OCI-LY7 (cell line): ENCODE measurements around the gene RASGRP1. TPM values are rescaled to one million over a fixed set of nuclear protein-coding genes. Genes with fewer than 3 reads are reported as not detected.

Source experiments
- BruUV-seq: library from RNA; stranded (reverse); fragments of 400-500 nt; replicated peaks from 2 replicates; lab custom pipeline; 2021; lab: Mats Ljungman, UMichigan
- CTCF ChIA-PET: fragments of 300-600 bp; sonication (Branson Sonifier 250); formaldehyde crosslinking; loops from one replicate; lab custom pipeline; 2022; ENCODE audit warnings: antibody characterized with exemption; ENCODE audit not compliant: unreplicated experiment; lab: Charles Lee
- POLR2A ChIA-PET: fragments of 300-600 bp; sonication (Branson Sonifier 250); formaldehyde crosslinking; loops from one replicate; lab custom pipeline; 2022; ENCODE audit warnings: antibody characterized with exemption; lab: Charles Lee
- DNase-seq: peaks from one replicate; pipeline ENCODE4 v3.0.0-alpha.2; 2015; ENCODE audit warnings: low spot score
- H2AFZ ChIP-seq: fragments of 200-600 bp; sonication (generic), shearing (Covaris generic); 2 replicates; pipeline ENCODE4 v1.6.1; 2014; ENCODE audit warnings: mild to moderate bottlenecking, antibody characterized with exemption, low read length, moderate library complexity
- H3K27ac ChIP-seq: fragments of 200-600 bp; sonication (generic); 2 replicates; pipeline ENCODE4 v1.5.1; 2014; ENCODE audit warnings: mixed run types, low read depth, mild to moderate bottlenecking, moderate library complexity, low read length, inconsistent platforms; ENCODE audit not compliant: poor library complexity, severe bottlenecking
- H3K36me3 ChIP-seq: fragments of 200-600 bp; sonication (generic); 2 replicates; pipeline ENCODE4 v1.6.1; 2014; ENCODE audit warnings: mild to moderate bottlenecking, antibody characterized with exemption, low read length, moderate library complexity, mixed read lengths; ENCODE audit not compliant: insufficient read depth
- H3K4me1 ChIP-seq: fragments of 200-600 bp; sonication (generic); 2 replicates; pipeline ENCODE4 v1.5.1; 2014; ENCODE audit warnings: mild to moderate bottlenecking, low read length; ENCODE audit not compliant: insufficient read depth, poor library complexity, severe bottlenecking
- H3K4me2 ChIP-seq: fragments of 200-600 bp; sonication (generic); 2 replicates; pipeline ENCODE4 v1.6.1; 2014; ENCODE audit warnings: mild to moderate bottlenecking, low read length
- H3K4me3 ChIP-seq: fragments of 200-600 bp; sonication (generic); 2 replicates; pipeline ENCODE4 v1.5.1; 2014; ENCODE audit warnings: mild to moderate bottlenecking, low read depth, low read length; ENCODE audit not compliant: poor library complexity, severe bottlenecking
- H3K79me2 ChIP-seq: fragments of 200-600 bp; sonication (generic); 2 replicates; pipeline ENCODE4 v1.6.1; 2016; ENCODE audit warnings: low read depth, mild to moderate bottlenecking, low read length, moderate library complexity, mixed read lengths; ENCODE audit not compliant: insufficient read depth
- H3K9me2 ChIP-seq: fragments of 200-600 bp; sonication (generic); 2 replicates; pipeline ENCODE4 v1.6.1; 2016; ENCODE audit warnings: mild to moderate bottlenecking, low read length, mixed read lengths; ENCODE audit not compliant: insufficient read depth
- H3K9me3 ChIP-seq: fragments of 200-600 bp; sonication (generic); 2 replicates; pipeline ENCODE4 v1.6.1; 2014; ENCODE audit warnings: mild to moderate bottlenecking, mixed run types, low read length, mixed read lengths
- H4K20me1 ChIP-seq: fragments of 200-600 bp; sonication (generic); 2 replicates; pipeline ENCODE4 v1.6.1; 2014; ENCODE audit warnings: mild to moderate bottlenecking, antibody characterized with exemption, low read length, moderate library complexity, mixed read lengths; ENCODE audit not compliant: insufficient read depth
- CTCF ChIP-seq: fragments of 200-600 bp; sonication (generic); conservative IDR thresholded peaks from 2 replicates; pipeline ENCODE4 v1.5.1; 2014; ENCODE audit warnings: mild to moderate bottlenecking, antibody characterized with exemption, low read length, moderate library complexity, mixed read lengths
- EZH2phosphoT487 ChIP-seq: fragments of 200-600 bp; sonication (generic); IDR thresholded peaks from 2 replicates; pipeline ENCODE4 v1.6.1; 2018; ENCODE audit warnings: low read depth, borderline replicate concordance, mild to moderate bottlenecking, mixed run types, antibody characterized with exemption, low read length, moderate library complexity, mixed read lengths
- intact Hi-C: fragments of 100-400 bp; cut with micrococcal nuclease; formaldehyde crosslinking; loops from one replicate; pipeline ENCODE4 v1.10.0; 2022; ENCODE audit not compliant: unreplicated experiment
- total RNA-seq, 2 experiments: library from RNA; depleted of rRNA in 1 of 2; stranded (reverse); fragments of >200 nt in 1 of 2; shearing (Covaris generic) in 1 of 2; gene quantifications; 2 replicates each; pipeline ENCODE4 v1.2.3, GENCODE V29; 2014 to 2022

Gene RASGRP1
- total RNA-seq, 2 experiments from 2014 or later, result 6.1 to 17.2 TPM

DNA sequence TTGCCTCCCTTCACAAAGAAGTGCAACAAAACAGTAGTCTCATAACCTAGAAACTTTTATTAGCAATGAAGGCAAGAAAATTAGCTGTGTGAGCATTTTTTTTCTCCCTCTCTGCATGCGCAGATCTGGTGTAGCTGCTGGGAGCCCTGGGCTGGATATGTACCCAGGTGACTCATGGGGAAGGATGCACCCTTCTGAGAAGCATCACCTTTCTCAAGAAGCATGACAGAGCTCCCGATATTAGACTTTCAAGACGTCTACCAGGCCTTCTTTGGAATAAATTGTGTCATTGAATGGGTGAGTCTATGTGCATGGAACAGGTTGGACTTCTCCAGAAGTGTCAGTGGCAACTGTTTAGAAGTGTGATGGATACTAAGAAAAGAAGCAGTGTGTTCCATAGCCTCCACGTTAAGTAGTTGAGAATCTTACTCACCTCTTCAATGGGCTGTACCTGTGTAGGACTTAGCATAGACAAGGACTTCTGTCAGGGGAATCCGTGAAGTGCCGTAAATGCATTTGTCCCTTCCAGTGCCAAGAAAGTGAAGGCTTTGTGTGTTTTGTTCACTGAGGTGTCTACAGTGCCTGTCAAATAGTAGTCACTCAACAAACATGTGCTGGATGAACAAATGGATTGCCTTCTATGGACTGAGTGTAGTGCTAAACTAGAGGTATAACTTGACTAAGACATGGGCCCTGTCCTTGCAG is 47.7 kb upstream of the RASGRP1 start:
- no peak overlapping the region for H3K27ac ChIP-seq
- no peaks in the 10 kb centered on the region for H3K9me3 ChIP-seq
- no TSS peak for BruUV-seq
- no peaks in the 10 kb centered on the region for H3K79me2 ChIP-seq
- no peak for DNase-seq
- no peaks in the 10 kb centered on the region for H4K20me1 ChIP-seq
- no peak for TF ChIP-seq CTCF
- TF ChIP-seq EZH2phosphoT487, result no peak
- intact Hi-C loops, result no loop called here
- no peaks in the 10 kb centered on the region for H3K36me3 ChIP-seq
- H3K9me2 ChIP-seq, result no peaks in the 10 kb centered on the region
- H3K4me1 ChIP-seq, result peaks cover 8% of the 10 kb centered on the region
- no peak overlapping the region for H3K4me2 ChIP-seq
- H2AFZ ChIP-seq, result no peak overlapping the region
- ChIA-PET POLR2A (interaction anchor here (0.5 to 1.4 kb wide), 3 partner anchors 9 to 48 kb away, joined by 3 to 4 read pairs (median 3); partner anchors contain the start of gene RASGRP1), CTCF (no interaction called here)
- H3K4me3 ChIP-seq, result no peak overlapping the region

GRCh38 chr15:38611228-38611627 is 46.6 kb upstream of the RASGRP1 start:
- Histone ChIP-seq H3K4me2 (no peak overlapping the region), H4K20me1 (no peaks in the 10 kb centered on the region), H2AFZ (peak overlapping the region; percentile 22; the same call in 1 of the 2 replicates), H3K36me3 (no peaks in the 10 kb centered on the region), H3K27ac (no peak overlapping the region), H3K79me2 (no peaks in the 10 kb centered on the region), H3K4me1 (peaks cover 8% of the 10 kb centered on the region), H3K4me3 (no peak overlapping the region), H3K9me3 (no peaks in the 10 kb centered on the region), H3K9me2 (no peaks in the 10 kb centered on the region)
- ChIA-PET POLR2A (no interaction called here), CTCF (no interaction called here)
- no TSS peak for BruUV-seq
- DNase-seq, result no peak
- intact Hi-C loops, result no loop called here
- no peak for TF ChIP-seq CTCF
- no peak for TF ChIP-seq EZH2phosphoT487

DNA sequence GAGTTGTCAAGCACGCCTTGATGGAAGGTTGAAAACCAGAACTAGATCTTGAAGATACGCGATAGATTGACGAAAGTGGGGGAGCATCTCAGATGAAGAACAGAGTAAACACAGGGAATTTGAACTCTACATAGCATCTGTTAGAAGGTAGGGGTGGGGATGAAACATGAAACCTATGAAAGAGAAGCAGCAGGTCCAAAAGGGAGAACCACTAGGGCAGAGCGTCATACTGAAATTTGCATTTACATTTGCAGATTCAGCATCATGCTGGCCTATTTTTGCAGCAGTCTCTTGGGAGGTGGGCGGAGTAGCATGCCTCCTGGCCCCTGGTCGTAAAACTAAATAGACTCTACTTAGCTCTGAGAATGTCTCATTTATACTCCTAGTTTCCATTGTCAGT is 46.1 kb upstream of the RASGRP1 start:
- DNase-seq, result no peak
- ChIA-PET POLR2A (no interaction called here), CTCF (no interaction called here)
- no peaks in the 10 kb centered on the region for H3K79me2 ChIP-seq
- H3K9me3 ChIP-seq, result no peaks in the 10 kb centered on the region
- no peak for TF ChIP-seq EZH2phosphoT487
- TF ChIP-seq CTCF, result no peak
- H4K20me1 ChIP-seq, result no peaks in the 10 kb centered on the region
- H2AFZ ChIP-seq, result peak overlapping the region; percentile 22; the same call in 1 of the 2 replicates
- no TSS peak for BruUV-seq
- H3K4me2 ChIP-seq, result no peak overlapping the region
- peaks cover 8% of the 10 kb centered on the region for H3K4me1 ChIP-seq
- no peak overlapping the region for H3K27ac ChIP-seq
- intact Hi-C loops, result no loop called here
- H3K36me3 ChIP-seq, result no peaks in the 10 kb centered on the region
- H3K4me3 ChIP-seq, result no peak overlapping the region
- no peaks in the 10 kb centered on the region for H3K9me2 ChIP-seq
